Nephron progenitor cell (in vitro differentiated cells): ENCODE measurements around the gene EDN2.
A peak's percentile ranks its signal among the peaks of the same experiment; 100 is the strongest.

Experiments
- DNase-seq: peaks from one replicate; pipeline ENCODE4 v3.0.0; 2021
- H3K27ac Mint-ChIP-seq: 2 replicates; pipeline ENCODE4 v1.8.0; 2021; ENCODE audit warnings: mild to moderate bottlenecking, moderate library complexity, mixed read lengths
- H3K27me3 Mint-ChIP-seq: 2 replicates; pipeline ENCODE4 v1.8.0; 2021; ENCODE audit warnings: mild to moderate bottlenecking, low read depth, mixed read lengths; ENCODE audit not compliant: poor library complexity
- H3K36me3 Mint-ChIP-seq: 2 replicates; pipeline ENCODE4 v1.8.0; 2021; ENCODE audit warnings: low read depth, mixed read lengths
- H3K4me1 Mint-ChIP-seq: 2 replicates; pipeline ENCODE4 v1.8.0; 2021; ENCODE audit warnings: mixed read lengths
- H3K4me3 Mint-ChIP-seq: 2 replicates; pipeline ENCODE4 v1.8.0; 2021; ENCODE audit warnings: mild to moderate bottlenecking, moderate library complexity, mixed read lengths
- H3K9me3 Mint-ChIP-seq: 2 replicates; pipeline ENCODE4 v1.8.0; 2021; ENCODE audit warnings: mild to moderate bottlenecking, moderate library complexity, mixed read lengths
- CTCF ChIP-seq: fragments of 200-600 bp; sonication (generic); IDR thresholded peaks from 2 replicates; pipeline ENCODE4 v1.5.0; 2021; ENCODE audit warnings: antibody characterized with exemption

The EDN2 gene

GRCh38 chr1:41448821-41449220 is 35.7 kb downstream of the EDN2 start:
- peaks cover 52% of the 10 kb centered on the region for H3K4me1 Mint-ChIP-seq
- H3K36me3 Mint-ChIP-seq, result no peaks in the 10 kb centered on the region
- no peak for DNase-seq
- peaks cover 11% of the 10 kb centered on the region for H3K9me3 Mint-ChIP-seq
- peak overlapping the region; percentile 48 for H3K4me3 Mint-ChIP-seq
- peak overlapping the region; percentile 53 for H3K27ac Mint-ChIP-seq
- H3K27me3 Mint-ChIP-seq, result peaks cover 8% of the 10 kb centered on the region
- no peak for TF ChIP-seq CTCF

- no peak for DNase-seq
- no peaks in the 10 kb centered on the region for H3K36me3 Mint-ChIP-seq
- no peak overlapping the region for H3K27ac Mint-ChIP-seq
- peaks cover 12% of the 10 kb centered on the region for H3K27me3 Mint-ChIP-seq
- peaks cover 11% of the 10 kb centered on the region for H3K9me3 Mint-ChIP-seq
- peak overlapping the region; percentile 48 for H3K4me3 Mint-ChIP-seq
- TF ChIP-seq CTCF, result no peak
- H3K4me1 Mint-ChIP-seq, result peaks cover 48% of the 10 kb centered on the region
Observed at GRCh38 chr1:41447995-41448770, 36.3 kb downstream of the EDN2 start.

- Mint-ChIP-seq H3K4me3 (no peak overlapping the region), H3K36me3 (no peaks in the 10 kb centered on the region), H3K27ac (no peak overlapping the region), H3K27me3 (peaks cover 11% of the 10 kb centered on the region), H3K9me3 (peaks cover 11% of the 10 kb centered on the region), H3K4me1 (peaks cover 44% of the 10 kb centered on the region)
- TF ChIP-seq CTCF, result no peak
- no peak for DNase-seq
Observed at GRCh38 chr1:41446851-41447610, 37.5 kb downstream of the EDN2 start.

GRCh38 chr1:41444785-41445184 is 39.7 kb downstream of the EDN2 start:
- Mint-ChIP-seq H3K36me3 (no peaks in the 10 kb centered on the region), H3K27me3 (peaks cover 13% of the 10 kb centered on the region), H3K27ac (no peak overlapping the region), H3K4me1 (peaks cover 30% of the 10 kb centered on the region), H3K9me3 (peaks cover 11% of the 10 kb centered on the region), H3K4me3 (no peak overlapping the region)
- no peak for TF ChIP-seq CTCF
- no peak for DNase-seq

GRCh38 chr1:41444246-41444645 is 40.2 kb downstream of the EDN2 start:
- Mint-ChIP-seq H3K9me3 (peaks cover 11% of the 10 kb centered on the region), H3K36me3 (no peaks in the 10 kb centered on the region), H3K27ac (no peak overlapping the region), H3K4me3 (no peak overlapping the region), H3K4me1 (peaks cover 24% of the 10 kb centered on the region), H3K27me3 (peaks cover 13% of the 10 kb centered on the region)
- no peak for TF ChIP-seq CTCF
- no peak for DNase-seq
